HepG2 (cell line): ENCODE measurements around the gene AP3M1. TPM values are rescaled to one million over a fixed set of nuclear protein-coding genes. Genes with fewer than 3 reads are reported as not detected.

Source experiments
- ATAC-seq: fragments of 200-7000 bp; cut with Tn5 transposase; 3 replicates; pipeline ENCODE4 v1.9.1; 2020; ENCODE audit warnings: mild to moderate bottlenecking, moderate library complexity
- BruUV-seq: library from RNA; stranded (reverse); fragments of 400-500 nt; replicated peaks from 2 replicates; lab custom pipeline; 2021; lab: Mats Ljungman, UMichigan
- CTCF ChIA-PET: fragments of 300-600 bp; formaldehyde crosslinking; extraction: SDS; loops from one replicate; lab custom pipeline; 2021; ENCODE audit warnings: low total read pairs, inconsistent platforms, low intra/inter-chr PET ratio; lab: Yijun Ruan, JAX
- POLR2A ChIA-PET: fragments of 350-600 bp; sonication (Branson Sonifier 250); formaldehyde crosslinking; loops from one replicate; lab custom pipeline; 2020; ENCODE audit warnings: antibody characterized with exemption, inconsistent platforms; lab: Yijun Ruan, JAX
- DNase-seq: peaks from one replicate; pipeline ENCODE4 v3.0.0-alpha.2; 2015; ENCODE audit warnings: low spot score
- FAIRE-seq: peaks from 3 replicates; lab custom pipeline; 2011; peaks lifted over from hg19 to GRCh38; lab: Jason Lieb, UNC
- H2AFZ ChIP-seq: one replicate; pipeline ENCODE4 v1.6.1; 2011; ENCODE audit warnings: low read length, inconsistent platforms
- H3K27ac ChIP-seq: fragments of 300-600 bp; 3 replicates; pipeline ENCODE4 v1.8.0; 2011; ENCODE audit warnings: mixed run types, mild to moderate bottlenecking, mixed read lengths, low read length, inconsistent platforms; ENCODE audit not compliant: insufficient read depth; ENCODE audit errors: extremely low read length
- H3K27me3 ChIP-seq, 2 experiments: fragments of 200-600 bp in 1 of 2; 2 replicates in 1 of 2; 3 replicates in 1 of 2; pipeline versions ENCODE4 v1.6.0 to v1.8.0; 2011; ENCODE audit warnings: low read length in 2 of 2, mild to moderate bottlenecking in 2 of 2, moderate library complexity in 2 of 2, inconsistent platforms in 1 of 2; ENCODE audit not compliant: insufficient read depth in 2 of 2, control insufficient read depth in 1 of 2
- H3K36me3 ChIP-seq, 2 experiments: fragments of 200-600 bp in 1 of 2; replicated peaks in 1 of 2; 2 replicates in 1 of 2; 3 replicates in 1 of 2; pipeline versions ENCODE4 v1.5.1 to v1.8.0; 2011; ENCODE audit warnings: low read length in 2 of 2, inconsistent platforms in 1 of 2; ENCODE audit not compliant: insufficient read depth in 2 of 2, control insufficient read depth in 1 of 2
- H3K4me1 ChIP-seq: 2 replicates; pipeline ENCODE4 v1.5.1; 2012; ENCODE audit warnings: low read length, inconsistent platforms; ENCODE audit not compliant: insufficient read depth
- H3K4me2 ChIP-seq: 2 replicates; pipeline ENCODE4 v1.6.0; 2011; ENCODE audit warnings: low read depth, low read length, inconsistent platforms
- H3K4me3 ChIP-seq, 3 experiments: fragments of 200-600 bp in 1 of 3; sonication (generic), shearing (Covaris generic) in 1 of 3; replicated peaks in 1 of 3; 2 replicates each; pipeline ENCODE4 v1.5.1; 2011 to 2016; ENCODE audit warnings: low read length in 3 of 3, inconsistent platforms in 2 of 3, low read depth in 2 of 3, mild to moderate bottlenecking in 2 of 3, control low read depth in 1 of 3, mixed read lengths in 1 of 3; ENCODE audit not compliant: insufficient read depth in 1 of 3
- H3K79me2 ChIP-seq: one replicate; pipeline ENCODE4 v1.6.1; 2011; ENCODE audit warnings: low read length, inconsistent platforms; ENCODE audit not compliant: insufficient read depth
- H3K9ac ChIP-seq: 2 replicates; pipeline ENCODE4 v1.6.0; 2011; ENCODE audit warnings: mild to moderate bottlenecking, low read depth, low read length, inconsistent platforms; ENCODE audit not compliant: insufficient read depth
- H3K9me3 ChIP-seq: 2 replicates; pipeline ENCODE4 v1.5.1; 2012; ENCODE audit warnings: mild to moderate bottlenecking, low read length
- H4K20me1 ChIP-seq: 2 replicates; pipeline ENCODE4 v1.6.0; 2011; ENCODE audit warnings: inconsistent platforms, mild to moderate bottlenecking, low read length, moderate library complexity; ENCODE audit not compliant: insufficient read depth
- CEBPZ ChIP-seq: IDR thresholded peaks from 2 replicates; pipeline ENCODE4 v1.6.1; 2012; ENCODE audit warnings: low read length, improper control_type of control experiment
- FOXO4 ChIP-seq: sonication (generic); formaldehyde crosslinking; conservative IDR thresholded peaks from 2 replicates; pipeline ENCODE4 v1.8.1; 2023; ENCODE audit warnings: missing genetic modification reagents
- FUBP1 ChIP-seq: sonication (generic); formaldehyde crosslinking; IDR thresholded peaks from 2 replicates; pipeline ENCODE4 v1.5.1; 2020; ENCODE audit warnings: missing genetic modification reagents, mild to moderate bottlenecking, borderline replicate concordance
- KDM5A ChIP-seq: fragments of 200-600 bp; sonication (generic); IDR thresholded peaks from 2 replicates; pipeline ENCODE4 v1.7.0; 2018; ENCODE audit warnings: antibody characterized with exemption, mild to moderate bottlenecking, low read length, borderline replicate concordance
- RCOR2 ChIP-seq: IDR thresholded peaks from 2 replicates; pipeline ENCODE4 v1.6.1; 2016; ENCODE audit warnings: missing biosample characterization, missing genetic modification reagents
- THAP8 ChIP-seq: sonication (generic); formaldehyde crosslinking; IDR thresholded peaks from 2 replicates; pipeline ENCODE4 v1.5.1; 2020; ENCODE audit warnings: missing genetic modification reagents, mild to moderate bottlenecking, borderline replicate concordance
- ZBTB2 ChIP-seq: sonication (generic); formaldehyde crosslinking; IDR thresholded peaks from 2 replicates; pipeline ENCODE4 v1.8.0; 2022; ENCODE audit warnings: low read depth, missing genetic modification reagents
- ZBTB39 ChIP-seq: sonication (generic); formaldehyde crosslinking; IDR thresholded peaks from 2 replicates; pipeline ENCODE4 v1.5.0; 2020; ENCODE audit warnings: missing genetic modification reagents
- ZNF343 ChIP-seq: sonication (generic); formaldehyde crosslinking; IDR thresholded peaks from 2 replicates; pipeline ENCODE4 v1.4.0; 2020; ENCODE audit warnings: mild to moderate bottlenecking, missing genetic modification reagents
- ZNF430 ChIP-seq: sonication (generic); formaldehyde crosslinking; IDR thresholded peaks from 2 replicates; pipeline ENCODE4 v1.9.0; 2021; ENCODE audit warnings: mild to moderate bottlenecking, missing genetic modification reagents
- ZNF432 ChIP-seq: sonication (generic); formaldehyde crosslinking; IDR thresholded peaks from 2 replicates; pipeline ENCODE4 v1.5.0; 2020; ENCODE audit warnings: missing genetic modification reagents, mild to moderate bottlenecking, borderline replicate concordance
- ZNF446 ChIP-seq: sonication (generic); formaldehyde crosslinking; IDR thresholded peaks from 2 replicates; pipeline ENCODE4 v1.5.0; 2020; ENCODE audit warnings: mild to moderate bottlenecking, missing genetic modification reagents
- ZNF83 ChIP-seq: sonication (generic); formaldehyde crosslinking; IDR thresholded peaks from 2 replicates; pipeline ENCODE4 v1.4.0; 2020; ENCODE audit warnings: missing genetic modification reagents, mild to moderate bottlenecking, borderline replicate concordance
- WGBS: methylation state at CpG from one replicate; pipeline ENCODE4 v1.1.6; 2017; ENCODE audit warnings: low lambda C conversion rate; 5-methylcytosine and 5-hydroxymethylcytosine counted together
- in situ Hi-C: cut with HindIII; loops from 2 replicates; pipeline ENCODE4 v1.10.0; 2017; ENCODE audit warnings: low pct_unique_long_range_greater_than_20kb; ENCODE audit not compliant: extremely low pct_ligation_motif_present
- intact Hi-C: fragments of 100-400 bp; cut with micrococcal nuclease; formaldehyde crosslinking; loops from one replicate; pipeline ENCODE4 v1.10.0; 2022; ENCODE audit not compliant: unreplicated experiment
- polyA plus RNA-seq, 8 experiments: library from polyadenylated mRNA; depleted of rRNA in 3 of 8; stranded (reverse) in 7 of 8; unstranded in 1 of 8; fragments of >200 nt; fragmentation: Illumina TruSeq in 4 of 8; extraction: Trizol in 4 of 8; gene quantifications; 2 replicates each; pipeline versions ENCODE4 v1.2.1 to v1.2.3, GENCODE V29; 2011 to 2016; ENCODE audit warnings: low read depth in 4 of 8, missing spikeins in 1 of 8, mixed read lengths in 1 of 8; ENCODE audit not compliant: insufficient read depth in 1 of 8
- total RNA-seq, 5 experiments: library from RNA; depleted of rRNA; stranded (reverse); fragments of >200 nt; fragmentation: Illumina TruSeq; extraction: Trizol; gene quantifications; 2 replicates each; pipeline ENCODE4 v1.2.3, GENCODE V29; 2016; ENCODE audit warnings: low read depth in 1 of 5

Gene AP3M1
- total and polyA plus RNA-seq, 2 of the 13 experiments (the other 11 are each of a cell fraction or from before 2014, with no cell fraction given), result 29.0 to 31.6 TPM

GRCh38 chr10:74187237-74187636, 36.6 kb upstream of the AP3M1 start:
- in situ Hi-C loops (no loop called here), intact Hi-C loops (no loop called here)
- no peaks in the 10 kb centered on the region for H3K36me3 ChIP-seq
- DNase-seq, result no peak
- peaks cover 51% of the 10 kb centered on the region for H3K4me1 ChIP-seq
- BruUV-seq, result no TSS peak
- WGBS, result 88% methylated on average over 1 of the region's 1 CpG
- H3K27ac ChIP-seq, result no peak overlapping the region
- no peak for FAIRE-seq
- H3K4me2 ChIP-seq, result no peak overlapping the region
- POLR2A ChIA-PET, result interaction anchor here (1.0 kb wide), 1 partner anchor 11 kb away, joined by 3 read pairs; no protein-coding TSS in a partner anchor
- CTCF ChIA-PET, result no interaction called here
- H3K9me3 ChIP-seq, result no peaks in the 10 kb centered on the region
- no peak overlapping the region for H3K4me3 ChIP-seq
- ATAC-seq, result no peak
- no peak overlapping the region for H3K9ac ChIP-seq
- H3K27me3 ChIP-seq, result no peaks in the 10 kb centered on the region
- H2AFZ ChIP-seq, result no peak overlapping the region
- H4K20me1 ChIP-seq, result peaks cover 12% of the 10 kb centered on the region; the same call in 1 of the 2 replicates
- peaks cover 90% of the 10 kb centered on the region for H3K79me2 ChIP-seq
- no peak for TF ChIP-seq FOXO4 (CRISPR knock-in tag)
- no peak for TF ChIP-seq ZNF432 (CRISPR knock-in tag)
- no peak for TF ChIP-seq ZBTB2
- no peak for TF ChIP-seq THAP8 (CRISPR knock-in tag)
- TF ChIP-seq CEBPZ, result no peak
- TF ChIP-seq ZNF430, result no peak
- no peak for TF ChIP-seq RCOR2 (CRISPR knock-in tag)
- TF ChIP-seq KDM5A, result no peak
- no peak for TF ChIP-seq FUBP1 (CRISPR knock-in tag)
- no peak for TF ChIP-seq ZNF83 (CRISPR knock-in tag)
- no peak for TF ChIP-seq ZNF446 (CRISPR knock-in tag)
- no peak for TF ChIP-seq ZNF343 (CRISPR knock-in tag)
- TF ChIP-seq ZBTB39 (CRISPR knock-in tag), result no peak
